Esophagus squamous epithelium (tissue), 4 donors: ENCODE results near the gene GRIK4.

Source experiments
- CTCF ChIP-seq, 6 experiments: fragments of 450-650 bp in 4 of 6; fragments of 200-600 bp in 2 of 6; sonication (generic) in 2 of 6; IDR thresholded peaks; one replicate each; pipeline ENCODE4 v1.5.1; 2016 to 2019; ENCODE audit warnings: antibody characterized with exemption in 6 of 6, mild to moderate bottlenecking in 4 of 6, moderate library complexity in 4 of 6
- POLR2A ChIP-seq, 4 donors: fragments of 450-650 bp; IDR thresholded peaks; one replicate each; pipeline ENCODE4 v1.6.1; 2017; ENCODE audit warnings: antibody characterized with exemption in 4 of 4, mild to moderate bottlenecking in 4 of 4, moderate library complexity in 3 of 4

- TF ChIP-seq CTCF (IDR thresholded peaks at IDR 0.05) (no peak), POLR2A (IDR thresholded peaks at IDR 0.05) (no peak)
Measured at GRCh38 chr11:121004206-121004840, 492.8 kb downstream of the GRIK4 start.
